Activated naive CD4-positive, alpha-beta T cell treated with anti-CD3 and anti-CD28 coated beads, Interleukin-2, amount 50 U/mL, for 24 hours (primary cell): ENCODE results near the gene TRIOBP.

ENCODE experiments used
- H3K27ac Mint-ChIP-seq: one replicate; pipeline ENCODE4 v1.8.0; 2021; ENCODE audit warnings: mild to moderate bottlenecking, mixed read lengths
- H3K27me3 Mint-ChIP-seq: one replicate; pipeline ENCODE4 v1.8.0; 2021; ENCODE audit warnings: mixed read lengths
- H3K36me3 Mint-ChIP-seq: one replicate; pipeline ENCODE4 v1.8.0; 2021; ENCODE audit warnings: mixed read lengths
- H3K4me1 Mint-ChIP-seq: one replicate; pipeline ENCODE4 v1.8.0; 2021; ENCODE audit warnings: mixed read lengths
- H3K4me3 Mint-ChIP-seq: one replicate; pipeline ENCODE4 v1.8.0; 2021; ENCODE audit warnings: mild to moderate bottlenecking, mixed read lengths
- H3K9me3 Mint-ChIP-seq: one replicate; pipeline ENCODE4 v1.8.0; 2021; ENCODE audit warnings: mixed read lengths

Gene TRIOBP

DNA sequence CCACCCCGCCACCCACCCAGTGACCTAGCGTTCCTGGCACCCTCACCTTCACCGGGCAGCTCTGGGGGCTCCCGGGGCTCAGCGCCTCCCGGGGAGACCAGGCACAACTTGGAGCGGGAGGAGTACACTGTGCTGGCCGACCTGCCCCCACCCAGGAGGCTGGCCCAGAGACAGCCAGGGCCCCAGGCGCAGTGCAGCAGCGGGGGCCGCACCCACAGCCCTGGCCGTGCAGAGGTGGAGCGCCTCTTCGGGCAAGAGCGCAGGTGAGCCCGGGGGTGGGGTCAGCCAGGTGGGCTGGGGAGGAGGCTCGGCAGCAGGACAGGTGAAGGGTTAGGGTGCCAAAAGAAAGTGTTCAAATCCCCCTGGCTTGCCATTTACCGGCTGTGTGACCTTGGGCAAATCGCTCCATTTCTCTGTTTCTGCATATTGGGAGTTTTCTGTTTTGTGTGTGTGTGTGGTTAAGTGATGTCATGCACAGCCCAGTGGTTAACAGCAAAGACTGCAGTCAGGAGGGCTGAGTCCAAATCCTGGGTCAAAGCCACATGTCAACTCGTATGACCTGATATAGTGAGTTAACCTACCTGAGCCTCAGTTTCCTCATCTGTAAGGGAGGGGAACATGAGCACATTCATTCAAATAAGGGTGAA lies 29.5 kb downstream of the TRIOBP start:
- no peaks in the 10 kb centered on the region for H3K27me3 Mint-ChIP-seq
- H3K4me3 Mint-ChIP-seq: no peak overlapping the region
- H3K9me3 Mint-ChIP-seq: no peaks in the 10 kb centered on the region
- H3K36me3 Mint-ChIP-seq: peaks cover 1% of the 10 kb centered on the region
- no peak overlapping the region for H3K27ac Mint-ChIP-seq
- no peaks in the 10 kb centered on the region for H3K4me1 Mint-ChIP-seq

DNA sequence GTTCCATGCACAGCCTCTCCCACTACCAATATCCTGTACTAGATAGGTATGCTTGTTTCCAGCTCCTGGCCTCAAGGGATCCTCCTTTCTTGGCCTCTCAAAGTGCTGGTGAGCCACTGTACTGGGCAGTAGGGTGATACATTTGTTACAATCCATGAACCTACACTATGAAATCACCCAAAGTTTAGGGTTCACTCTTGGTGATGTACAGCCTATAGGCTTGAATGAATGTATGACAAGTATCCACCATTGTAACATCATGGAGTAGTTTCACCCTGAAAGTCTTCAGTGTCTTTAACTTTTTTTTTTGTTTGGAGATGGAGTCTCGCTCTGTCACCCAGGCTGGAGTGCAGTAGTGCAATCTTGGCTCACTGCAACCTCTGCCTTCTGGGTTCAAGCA lies 31.8 kb downstream of the TRIOBP start:
- Mint-ChIP-seq H3K9me3 (no peaks in the 10 kb centered on the region), H3K4me3 (no peak overlapping the region), H3K4me1 (no peaks in the 10 kb centered on the region), H3K27me3 (no peaks in the 10 kb centered on the region), H3K27ac (no peak overlapping the region), H3K36me3 (peaks cover 1% of the 10 kb centered on the region)

DNA sequence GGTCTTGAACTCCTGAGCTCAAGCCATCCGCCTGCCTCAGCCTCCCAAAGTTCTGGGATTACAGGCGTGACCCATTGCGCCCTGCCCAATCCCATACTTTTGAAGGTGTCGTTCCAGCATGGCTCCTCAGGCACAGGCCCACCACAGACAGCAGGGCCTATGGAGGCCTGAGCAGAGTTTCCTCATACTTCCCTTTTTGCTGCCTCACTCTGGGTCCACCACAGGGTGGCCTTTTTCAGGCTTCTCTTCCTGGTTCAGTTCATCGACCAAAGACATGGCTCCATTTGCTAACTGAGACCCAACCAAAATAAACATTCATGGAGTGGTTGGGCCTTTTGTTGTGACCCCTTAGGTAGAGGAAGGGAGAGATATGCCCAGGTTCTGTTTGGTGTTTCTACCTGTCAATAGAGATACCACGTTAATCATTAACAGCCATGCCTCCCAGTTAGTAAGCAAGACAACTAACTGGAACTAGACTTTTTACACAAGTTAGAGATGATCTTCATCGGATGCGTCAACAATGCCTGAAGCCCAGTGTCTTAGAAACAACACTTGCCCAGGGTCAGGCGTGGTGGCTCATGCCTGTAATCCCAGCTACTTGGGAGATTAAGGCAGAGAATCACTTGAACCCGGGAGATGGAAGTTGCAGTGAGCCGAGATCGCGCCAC lies 35.1 kb downstream of the TRIOBP start:
- no peak overlapping the region for H3K4me3 Mint-ChIP-seq
- no peaks in the 10 kb centered on the region for H3K36me3 Mint-ChIP-seq
- H3K9me3 Mint-ChIP-seq: no peaks in the 10 kb centered on the region
- H3K27me3 Mint-ChIP-seq: no peaks in the 10 kb centered on the region
- no peak overlapping the region for H3K27ac Mint-ChIP-seq
- no peaks in the 10 kb centered on the region for H3K4me1 Mint-ChIP-seq

DNA sequence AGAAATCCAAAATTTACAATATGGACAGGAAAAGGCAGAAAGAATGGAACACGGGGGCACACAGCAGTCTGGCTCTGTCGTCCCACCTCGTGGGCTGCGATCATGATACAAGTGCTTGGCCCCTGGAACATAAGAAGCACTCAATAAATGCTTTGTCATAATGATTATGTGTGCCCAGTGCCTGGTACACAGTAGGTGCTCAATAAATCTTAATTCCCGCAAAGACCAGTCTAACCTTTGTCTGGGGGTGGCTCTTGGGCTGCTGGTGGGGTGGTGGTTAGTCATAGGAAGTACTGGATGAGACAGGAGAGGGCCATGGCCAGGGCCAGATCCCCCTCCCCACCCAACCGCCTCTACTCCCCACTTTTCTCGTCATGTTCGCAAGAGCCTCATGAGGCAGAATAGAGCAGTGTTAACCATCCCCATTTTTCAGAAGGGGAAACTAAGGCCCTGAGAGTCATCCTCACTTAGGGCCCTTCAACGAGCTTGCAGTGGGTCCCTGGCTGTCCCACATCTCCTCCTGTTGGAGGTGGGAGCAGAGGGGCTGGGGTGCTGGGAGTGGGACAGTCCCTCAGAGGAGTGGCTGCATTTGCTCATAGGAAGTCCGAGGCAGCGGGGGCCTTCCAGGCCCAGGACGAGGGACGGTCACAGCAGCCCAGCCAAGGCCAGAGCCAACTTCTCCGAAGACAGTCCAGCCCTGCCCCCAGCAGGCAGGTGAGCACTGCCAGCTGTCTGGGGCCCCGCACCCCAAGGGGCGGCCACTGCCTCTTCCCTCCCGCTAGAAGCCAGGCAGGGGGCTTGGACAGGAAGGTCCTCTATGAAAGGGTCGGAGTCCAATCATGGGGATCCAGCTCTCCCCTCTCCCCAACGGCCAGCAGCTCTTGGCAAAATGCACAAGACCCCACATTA lies 36.1 kb downstream of the TRIOBP start:
- no peak overlapping the region for H3K4me3 Mint-ChIP-seq
- no peaks in the 10 kb centered on the region for H3K27me3 Mint-ChIP-seq
- no peak overlapping the region for H3K27ac Mint-ChIP-seq
- H3K4me1 Mint-ChIP-seq: no peaks in the 10 kb centered on the region
- H3K9me3 Mint-ChIP-seq: no peaks in the 10 kb centered on the region
- H3K36me3 Mint-ChIP-seq: no peaks in the 10 kb centered on the region

DNA sequence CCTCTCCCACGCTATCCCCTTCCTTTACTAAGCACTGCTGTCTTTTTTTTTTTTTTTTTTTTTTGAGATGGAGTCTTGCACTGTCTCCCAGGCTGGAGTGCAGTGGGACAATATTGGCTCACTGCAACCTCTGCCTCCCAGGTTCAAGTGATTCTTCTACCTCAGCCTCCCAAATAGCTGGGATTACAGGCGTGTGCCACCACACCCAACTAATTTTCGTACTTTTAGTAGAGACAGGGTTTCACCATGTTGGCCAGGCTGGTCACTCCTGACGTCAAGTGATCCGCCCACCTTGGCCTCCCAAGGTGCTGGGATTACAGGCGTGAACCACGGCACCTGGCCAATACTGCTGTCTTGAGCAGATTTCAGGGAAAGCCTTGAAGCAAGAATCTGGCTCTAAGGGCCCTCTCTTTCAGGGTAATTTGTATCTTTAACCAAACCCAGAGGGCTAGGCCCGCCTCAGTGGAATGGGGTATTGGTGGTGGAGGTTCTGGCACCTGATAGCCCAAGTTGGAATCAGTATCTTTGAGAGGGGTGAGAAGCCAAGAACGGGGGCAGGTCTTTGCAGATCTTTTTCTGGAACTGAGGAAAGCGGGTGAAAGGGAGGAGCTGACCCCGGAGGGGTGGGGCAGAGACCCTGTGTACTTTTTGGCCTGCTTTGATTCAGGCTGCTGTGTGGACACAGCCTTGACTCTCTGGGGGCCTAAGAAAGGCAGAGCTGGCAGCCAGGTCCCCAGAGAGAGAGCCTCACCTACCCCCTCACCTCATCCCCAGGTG lies 37.0 kb downstream of the TRIOBP start:
- Mint-ChIP-seq H3K27ac (no peak overlapping the region), H3K9me3 (no peaks in the 10 kb centered on the region), H3K27me3 (no peaks in the 10 kb centered on the region), H3K36me3 (no peaks in the 10 kb centered on the region), H3K4me3 (no peak overlapping the region), H3K4me1 (no peaks in the 10 kb centered on the region)

DNA sequence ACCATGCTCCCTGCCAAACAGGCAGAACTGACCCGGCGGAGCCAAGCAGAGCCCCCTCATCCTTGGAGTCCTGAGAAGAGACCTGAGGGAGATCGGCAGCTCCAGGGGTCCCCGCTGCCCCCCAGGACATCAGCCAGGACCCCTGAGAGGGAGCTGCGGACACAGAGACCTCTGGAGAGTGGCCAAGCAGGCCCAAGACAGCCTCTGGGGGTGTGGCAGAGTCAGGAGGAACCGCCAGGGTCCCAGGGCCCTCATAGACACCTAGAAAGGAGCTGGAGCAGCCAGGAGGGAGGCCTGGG lies 37.5 kb downstream of the TRIOBP start:
- Mint-ChIP-seq H3K27me3 (no peaks in the 10 kb centered on the region), H3K4me1 (no peaks in the 10 kb centered on the region), H3K36me3 (no peaks in the 10 kb centered on the region), H3K4me3 (no peak overlapping the region), H3K9me3 (no peaks in the 10 kb centered on the region), H3K27ac (no peak overlapping the region)

DNA sequence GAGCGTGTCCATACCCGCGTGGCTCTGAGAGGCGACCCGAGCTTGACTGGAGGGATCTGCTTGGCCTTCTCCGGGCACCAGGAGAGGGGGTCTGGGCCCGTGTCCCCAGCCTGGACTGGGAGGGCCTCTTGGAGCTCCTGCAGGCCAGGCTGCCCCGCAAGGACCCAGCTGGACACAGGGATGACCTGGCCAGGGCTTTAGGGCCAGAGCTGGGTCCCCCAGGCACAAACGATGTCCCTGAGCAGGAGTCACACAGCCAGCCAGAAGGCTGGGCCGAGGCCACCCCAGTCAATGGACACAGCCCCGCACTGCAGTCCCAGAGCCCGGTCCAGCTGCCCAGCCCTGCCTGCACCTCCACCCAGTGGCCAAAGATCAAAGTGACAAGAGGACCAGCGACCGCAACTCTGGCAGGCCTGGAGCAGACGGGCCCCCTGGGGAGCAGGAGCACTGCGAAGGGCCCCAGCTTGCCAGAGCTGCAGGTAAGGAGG lies 38.2 kb downstream of the TRIOBP start:
- H3K4me3 Mint-ChIP-seq: no peak overlapping the region
- H3K27ac Mint-ChIP-seq: no peak overlapping the region
- no peaks in the 10 kb centered on the region for H3K4me1 Mint-ChIP-seq
- no peaks in the 10 kb centered on the region for H3K27me3 Mint-ChIP-seq
- H3K9me3 Mint-ChIP-seq: no peaks in the 10 kb centered on the region
- H3K36me3 Mint-ChIP-seq: no peaks in the 10 kb centered on the region

DNA sequence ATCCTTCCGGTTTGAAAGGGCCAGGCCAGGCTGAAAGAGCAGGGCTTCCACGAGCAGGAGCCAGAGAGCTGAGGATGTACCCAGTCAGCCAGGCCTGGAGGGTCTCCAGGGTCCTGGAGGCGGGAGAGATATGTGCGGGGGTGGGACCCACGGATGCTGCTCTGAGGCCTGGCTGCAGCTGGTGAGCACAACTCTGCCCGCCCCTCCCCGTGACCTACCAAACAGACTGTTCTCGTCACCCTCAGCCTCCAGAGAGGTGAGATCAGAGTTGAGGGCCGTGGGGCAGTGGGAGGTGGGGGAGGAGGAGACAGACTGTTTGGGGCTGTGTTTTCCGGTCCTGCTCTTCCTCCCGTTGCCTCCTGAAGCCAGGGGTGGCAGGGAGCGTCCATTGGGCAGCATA lies 42.2 kb downstream of the TRIOBP start:
- H3K9me3 Mint-ChIP-seq: no peaks in the 10 kb centered on the region
- H3K4me3 Mint-ChIP-seq: no peak overlapping the region
- H3K36me3 Mint-ChIP-seq: no peaks in the 10 kb centered on the region

DNA sequence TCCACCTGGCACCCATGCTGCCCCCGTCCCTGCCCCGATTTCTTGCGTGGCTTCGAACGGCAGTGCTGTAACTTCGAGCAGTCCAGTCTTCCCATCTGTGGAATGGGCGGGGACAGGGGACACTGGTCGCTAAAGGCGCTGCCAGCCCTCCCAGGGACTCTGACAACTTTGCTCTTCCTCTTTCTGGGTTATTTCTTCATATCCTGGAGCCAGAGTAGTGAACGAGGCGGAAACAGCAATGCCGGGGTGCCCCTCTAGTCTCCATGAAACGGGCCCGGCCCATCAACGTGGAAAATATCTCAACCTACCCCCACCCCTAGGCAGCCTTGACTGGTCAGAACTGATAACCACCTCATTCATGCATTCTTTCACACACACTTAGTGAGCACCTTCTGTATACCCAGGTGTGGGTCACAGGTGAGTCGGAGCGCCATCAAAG lies 42.8 kb downstream of the TRIOBP start:
- H3K9me3 Mint-ChIP-seq: no peaks in the 10 kb centered on the region
- H3K27me3 Mint-ChIP-seq: no peaks in the 10 kb centered on the region
- H3K27ac Mint-ChIP-seq: no peak overlapping the region
- H3K36me3 Mint-ChIP-seq: no peaks in the 10 kb centered on the region
- H3K4me1 Mint-ChIP-seq: no peaks in the 10 kb centered on the region
- no peak overlapping the region for H3K4me3 Mint-ChIP-seq

More for the DNA sequence above, 42.2 kb downstream of the TRIOBP start:
- no peak overlapping the region for H3K27ac Mint-ChIP-seq
- no peaks in the 10 kb centered on the region for H3K27me3 Mint-ChIP-seq
- no peaks in the 10 kb centered on the region for H3K4me1 Mint-ChIP-seq

DNA sequence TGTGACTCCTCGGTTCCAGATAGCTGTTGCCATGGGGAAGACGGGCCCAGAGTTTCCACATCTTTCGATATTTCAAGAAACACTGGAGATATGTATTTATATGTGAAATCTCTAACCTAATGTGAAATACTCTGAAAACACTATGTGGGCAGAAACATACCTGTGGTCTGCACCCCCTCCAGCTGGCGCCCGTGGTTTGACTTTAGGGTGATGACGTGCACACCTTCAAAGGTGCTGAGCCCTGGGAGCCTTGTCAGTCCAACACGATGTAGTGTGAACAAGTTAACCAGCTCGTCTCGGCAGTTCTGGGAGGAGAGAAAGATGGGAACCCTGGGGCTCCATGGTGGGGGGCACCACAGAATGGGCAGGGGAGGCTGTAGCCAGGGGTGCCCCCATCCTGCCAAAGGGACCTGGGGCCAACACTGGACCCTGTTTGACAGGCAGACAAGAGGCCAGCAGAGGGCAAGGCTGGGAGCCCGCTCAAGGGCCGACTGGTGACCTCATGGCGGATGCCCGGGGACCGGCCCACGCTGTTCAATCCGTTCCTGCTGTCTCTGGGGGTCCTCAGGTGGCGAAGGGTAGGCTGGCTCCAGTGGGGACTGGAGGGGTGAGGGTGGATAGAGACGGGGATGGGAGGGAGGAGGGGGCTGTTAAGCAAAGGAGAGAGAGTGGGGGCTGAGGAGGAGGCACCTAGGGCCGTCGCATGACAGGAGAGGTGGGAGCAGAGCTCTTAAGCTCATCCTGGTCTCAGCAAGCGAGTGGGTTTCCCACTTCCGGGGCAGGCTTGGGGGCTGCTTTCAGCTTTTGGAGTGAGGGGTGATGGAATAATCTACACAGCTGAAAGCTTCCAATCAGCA lies 43.8 kb downstream of the TRIOBP start:
- no peak overlapping the region for H3K27ac Mint-ChIP-seq
- no peaks in the 10 kb centered on the region for H3K27me3 Mint-ChIP-seq
- peaks cover 6% of the 10 kb centered on the region for H3K4me1 Mint-ChIP-seq
- no peaks in the 10 kb centered on the region for H3K9me3 Mint-ChIP-seq
- no peaks in the 10 kb centered on the region for H3K36me3 Mint-ChIP-seq
- H3K4me3 Mint-ChIP-seq: no peak overlapping the region

DNA sequence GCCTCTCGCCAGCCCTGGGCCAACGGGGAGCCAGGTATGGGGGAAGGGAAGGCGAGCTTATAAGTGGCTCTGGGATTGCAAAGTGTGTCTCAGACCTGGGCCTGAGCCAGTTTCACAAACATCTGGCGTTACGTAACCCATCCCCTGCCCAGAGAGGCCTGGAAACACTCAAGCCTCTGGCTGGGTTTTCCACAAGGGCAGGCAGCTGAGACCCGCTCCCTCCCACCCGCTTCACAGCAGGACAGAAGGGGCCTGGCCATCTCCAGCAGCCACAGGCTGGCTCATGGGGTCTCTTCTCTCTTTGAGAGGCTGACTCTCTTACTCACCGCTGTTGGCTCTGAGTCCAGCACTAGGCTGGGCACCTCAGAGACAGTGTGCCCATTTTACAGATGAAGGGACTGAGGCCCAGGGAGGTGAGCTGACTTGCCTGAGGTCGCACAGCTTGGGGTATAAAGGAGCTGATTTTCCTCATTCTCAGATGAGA lies 44.5 kb downstream of the TRIOBP start:
- Mint-ChIP-seq H3K36me3 (no peaks in the 10 kb centered on the region), H3K27me3 (no peaks in the 10 kb centered on the region), H3K9me3 (no peaks in the 10 kb centered on the region), H3K4me3 (no peak overlapping the region), H3K27ac (no peak overlapping the region), H3K4me1 (peaks cover 6% of the 10 kb centered on the region)

DNA sequence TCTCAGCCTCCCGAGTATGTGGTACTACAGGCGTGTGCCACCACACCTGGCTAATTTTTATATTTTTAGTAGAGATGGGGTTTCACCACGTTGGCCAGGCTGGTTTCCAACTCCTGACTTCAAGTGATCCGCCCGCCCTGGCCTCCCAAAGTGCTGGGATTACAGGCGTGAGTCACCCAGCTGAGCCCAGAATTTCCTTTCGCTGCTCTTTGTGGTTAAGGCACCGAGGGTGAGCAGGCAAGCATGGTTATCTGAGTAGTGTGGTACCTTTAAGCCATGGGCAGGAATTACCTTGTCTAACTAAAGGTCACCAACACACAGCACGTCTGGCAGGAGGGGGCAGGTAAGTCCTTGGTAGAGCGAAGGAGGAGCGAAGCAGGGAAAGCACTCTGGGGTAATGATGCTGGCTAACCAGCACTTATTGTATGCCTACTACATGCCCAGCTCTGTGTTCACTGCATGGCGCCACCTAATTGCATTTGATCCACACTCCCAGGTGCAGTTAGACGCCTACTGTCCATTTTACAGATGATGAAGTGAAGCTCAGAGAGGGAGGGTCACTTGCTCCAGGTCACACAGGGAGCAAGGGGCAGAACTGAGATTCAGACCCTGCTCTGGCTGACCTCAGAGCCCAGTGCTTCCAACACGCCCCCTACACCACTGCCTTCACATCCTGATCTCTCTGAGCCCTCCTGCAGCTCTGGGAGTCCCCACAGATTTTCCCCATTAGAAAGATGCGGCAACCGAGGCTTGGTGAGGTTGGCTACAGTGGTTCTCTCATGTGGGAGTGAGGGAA lies 45.7 kb downstream of the TRIOBP start:
- H3K4me3 Mint-ChIP-seq: no peak overlapping the region

DNA sequence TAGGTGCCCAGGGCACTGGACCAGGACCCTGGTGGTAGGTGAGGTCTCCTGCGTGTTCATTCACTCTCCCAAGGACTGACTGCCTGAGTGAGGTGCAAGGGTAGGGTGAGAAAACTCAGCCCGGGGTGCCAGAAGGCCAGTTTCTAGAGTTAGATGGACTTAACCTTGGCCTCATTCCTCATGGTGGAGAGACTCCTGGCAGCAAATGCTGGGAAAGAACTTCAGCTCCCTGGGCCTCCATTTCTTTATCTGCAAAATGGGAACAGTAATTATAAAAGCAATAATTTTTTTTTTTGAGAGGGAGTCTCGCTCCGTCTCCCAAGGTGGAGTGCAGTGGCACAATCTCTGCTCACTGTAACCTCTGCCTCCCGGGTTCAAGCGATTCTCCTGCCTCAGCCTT lies 47.7 kb downstream of the TRIOBP start:
- H3K27me3 Mint-ChIP-seq: no peaks in the 10 kb centered on the region
- peak overlapping the region; percentile 40 for H3K4me3 Mint-ChIP-seq
- peaks cover 12% of the 10 kb centered on the region for H3K4me1 Mint-ChIP-seq
- no peaks in the 10 kb centered on the region for H3K9me3 Mint-ChIP-seq
- no peaks in the 10 kb centered on the region for H3K36me3 Mint-ChIP-seq
- H3K27ac Mint-ChIP-seq: no peak overlapping the region

More for the DNA sequence above, 45.7 kb downstream of the TRIOBP start:
- no peak overlapping the region for H3K27ac Mint-ChIP-seq
- peaks cover 6% of the 10 kb centered on the region for H3K4me1 Mint-ChIP-seq
- H3K36me3 Mint-ChIP-seq: no peaks in the 10 kb centered on the region
- no peaks in the 10 kb centered on the region for H3K27me3 Mint-ChIP-seq
- H3K9me3 Mint-ChIP-seq: no peaks in the 10 kb centered on the region
